HFFc6 (cell line): ENCODE data around the gene YWHAQ. TPM values are rescaled to one million over a fixed set of nuclear protein-coding genes. Genes with fewer than 3 reads are reported as not detected.
A peak's percentile ranks its signal among the peaks of the same experiment; 100 is the strongest.

Experiments
- DNase-seq: peaks from one replicate; pipeline ENCODE4 v3.0.0-alpha.2; 2018
- H3K27ac Mint-ChIP-seq: 2 replicates; pipeline ENCODE4 v1.8.0; 2020; ENCODE audit warnings: mild to moderate bottlenecking, mixed read lengths
- H3K27me3 Mint-ChIP-seq: 2 replicates; pipeline ENCODE4 v1.8.0; 2021; ENCODE audit warnings: mild to moderate bottlenecking, moderate library complexity, mixed read lengths; ENCODE audit not compliant: insufficient read depth
- H3K36me3 Mint-ChIP-seq: 2 replicates; pipeline ENCODE4 v1.8.0; 2021; ENCODE audit warnings: low read depth, mixed read lengths
- H3K4me1 Mint-ChIP-seq: 2 replicates; pipeline ENCODE4 v1.8.0; 2020; ENCODE audit warnings: low read depth, mixed read lengths
- H3K4me3 Mint-ChIP-seq: 2 replicates; pipeline ENCODE4 v1.8.0; 2020; ENCODE audit warnings: mild to moderate bottlenecking, moderate library complexity, mixed read lengths
- H3K9me3 Mint-ChIP-seq: 2 replicates; pipeline ENCODE4 v1.8.0; 2020; ENCODE audit warnings: mild to moderate bottlenecking, mixed read lengths
- total RNA-seq, 6 experiments: library from RNA; stranded (reverse); fragmentation: NEBNext Ultra II Directional; extraction: Animal tissue kit (Norgen Biotek cat#: 25700); gene quantifications; 2 replicates in 1 of 6; 3 replicates in 5 of 6; pipeline ENCODE4 v1.2.3, GENCODE V29; 2021
- TF ChIP-seq, protein P1 (sequence below): fragments of 200-600 bp; sonication (generic); IDR thresholded peaks from 2 replicates; pipeline ENCODE4 v1.5.0; 2021; ENCODE audit warnings: antibody characterized with exemption, mild to moderate bottlenecking

YWHAQ gene
- total RNA-seq, 6 experiments from 2014 or later = 461 to 607 (median 548) TPM

DNA sequence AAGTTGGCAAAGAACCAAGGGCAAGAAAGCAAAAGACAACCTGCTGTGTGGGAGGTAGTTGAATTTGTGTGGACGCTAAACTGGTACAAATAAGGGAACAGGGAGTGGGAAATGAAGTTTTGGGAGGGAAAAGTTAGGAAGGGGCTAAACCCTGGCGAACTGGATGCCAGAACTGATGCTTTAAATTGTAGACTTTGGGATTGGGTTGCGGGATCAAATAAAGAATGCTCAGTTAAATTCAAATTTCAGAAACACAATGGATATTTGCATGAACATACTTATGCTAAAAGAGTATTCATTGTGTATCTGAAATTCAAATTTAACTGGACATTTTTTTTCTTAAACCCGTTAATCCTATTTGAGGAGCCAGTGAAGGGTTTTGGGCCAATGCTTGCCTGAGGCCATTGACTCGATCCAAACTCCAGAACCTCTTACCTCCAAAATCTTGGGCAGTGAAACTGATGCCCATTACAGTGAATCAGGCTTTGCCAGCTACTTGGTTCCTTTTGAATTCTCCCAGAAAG lies 44.2 kb upstream of the YWHAQ start:
- Mint-ChIP-seq H3K36me3 (no peaks in the 10 kb centered on the region), H3K4me1 (peaks cover 30% of the 10 kb centered on the region), H3K4me3 (peak overlapping the region; percentile 84), H3K27me3 (no peaks in the 10 kb centered on the region; the same call in 1 of the 2 replicates), H3K9me3 (no peaks in the 10 kb centered on the region), H3K27ac (peak overlapping the region; percentile 94)
- DNase-seq = no peak
- TF ChIP-seq, protein P1, sequence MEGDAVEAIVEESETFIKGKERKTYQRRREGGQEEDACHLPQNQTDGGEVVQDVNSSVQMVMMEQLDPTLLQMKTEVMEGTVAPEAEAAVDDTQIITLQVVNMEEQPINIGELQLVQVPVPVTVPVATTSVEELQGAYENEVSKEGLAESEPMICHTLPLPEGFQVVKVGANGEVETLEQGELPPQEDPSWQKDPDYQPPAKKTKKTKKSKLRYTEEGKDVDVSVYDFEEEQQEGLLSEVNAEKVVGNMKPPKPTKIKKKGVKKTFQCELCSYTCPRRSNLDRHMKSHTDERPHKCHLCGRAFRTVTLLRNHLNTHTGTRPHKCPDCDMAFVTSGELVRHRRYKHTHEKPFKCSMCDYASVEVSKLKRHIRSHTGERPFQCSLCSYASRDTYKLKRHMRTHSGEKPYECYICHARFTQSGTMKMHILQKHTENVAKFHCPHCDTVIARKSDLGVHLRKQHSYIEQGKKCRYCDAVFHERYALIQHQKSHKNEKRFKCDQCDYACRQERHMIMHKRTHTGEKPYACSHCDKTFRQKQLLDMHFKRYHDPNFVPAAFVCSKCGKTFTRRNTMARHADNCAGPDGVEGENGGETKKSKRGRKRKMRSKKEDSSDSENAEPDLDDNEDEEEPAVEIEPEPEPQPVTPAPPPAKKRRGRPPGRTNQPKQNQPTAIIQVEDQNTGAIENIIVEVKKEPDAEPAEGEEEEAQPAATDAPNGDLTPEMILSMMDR = no peak

DNA sequence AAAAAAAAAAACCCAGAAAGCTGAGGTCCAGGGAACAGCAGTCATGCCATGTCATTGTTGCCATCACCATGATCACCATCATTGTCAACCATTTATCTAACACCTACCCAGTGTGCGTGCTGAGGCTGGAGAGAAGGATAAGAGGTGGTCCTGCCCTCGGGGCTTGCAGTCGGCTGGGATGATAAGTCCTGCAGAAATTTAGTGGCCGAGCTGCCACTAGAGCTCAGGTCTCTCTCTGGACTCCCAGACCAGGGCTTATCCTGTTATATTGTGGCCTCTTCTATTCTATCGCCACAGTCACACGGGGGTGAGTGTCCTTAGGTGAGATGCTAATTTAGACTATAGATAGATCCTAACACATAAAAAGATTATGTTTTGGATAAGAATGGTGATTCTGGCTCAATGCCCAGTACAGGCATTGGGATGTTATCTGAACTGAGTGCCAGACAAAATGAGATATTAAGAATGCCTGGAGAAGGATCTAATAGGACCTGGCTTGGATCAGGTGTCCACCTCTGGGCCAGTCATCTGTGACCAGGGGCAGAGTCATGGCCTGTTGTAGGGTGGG lies 43.2 kb upstream of the YWHAQ start:
- TF ChIP-seq, protein P1 = no peak
- Mint-ChIP-seq H3K4me3 (no peak overlapping the region), H3K27ac (peak overlapping the region; percentile 64), H3K9me3 (no peaks in the 10 kb centered on the region), H3K36me3 (no peaks in the 10 kb centered on the region), H3K27me3 (no peaks in the 10 kb centered on the region; the same call in 1 of the 2 replicates), H3K4me1 (peaks cover 30% of the 10 kb centered on the region)
- no peak for DNase-seq

DNA sequence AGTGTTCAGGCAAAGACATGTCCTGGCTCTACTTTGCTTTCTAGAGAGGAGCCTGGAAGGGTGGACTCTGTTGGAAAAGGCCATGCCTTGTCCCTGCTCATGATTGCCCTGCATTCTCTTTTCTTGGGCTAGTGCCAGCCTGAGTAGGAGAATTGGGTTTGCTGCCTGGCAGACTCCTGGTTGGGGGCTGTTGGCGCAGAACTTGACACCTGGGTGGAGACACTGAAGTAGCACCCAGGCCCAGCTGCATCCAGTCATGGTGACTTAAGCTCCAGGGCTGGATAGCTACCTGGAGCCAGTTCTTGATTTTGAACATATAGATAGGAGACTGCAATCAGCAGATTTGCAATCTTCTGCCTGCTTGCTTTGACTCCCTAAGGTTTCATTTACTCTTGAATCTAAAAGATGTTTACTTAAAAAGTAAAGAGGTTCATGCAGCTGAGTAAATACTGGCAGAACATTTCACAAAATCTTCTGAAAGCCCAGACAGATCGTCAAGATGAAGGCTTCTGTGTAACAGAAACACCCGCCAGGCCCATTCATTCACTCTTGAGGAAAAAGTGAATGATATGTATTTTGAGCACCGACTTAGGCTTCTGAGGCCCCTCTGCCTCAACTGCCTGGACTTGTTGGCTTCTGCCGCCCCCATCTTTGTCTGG lies 38.0 kb upstream of the YWHAQ start:
- DNase-seq = no peak
- H3K4me1 Mint-ChIP-seq = peaks cover 29% of the 10 kb centered on the region
- H3K27ac Mint-ChIP-seq = no peak overlapping the region
- H3K9me3 Mint-ChIP-seq = no peaks in the 10 kb centered on the region
- H3K27me3 Mint-ChIP-seq = no peaks in the 10 kb centered on the region; the same call in 1 of the 2 replicates
- no peak overlapping the region for H3K4me3 Mint-ChIP-seq
- TF ChIP-seq, protein P1 = no peak
- H3K36me3 Mint-ChIP-seq = no peaks in the 10 kb centered on the region

DNA sequence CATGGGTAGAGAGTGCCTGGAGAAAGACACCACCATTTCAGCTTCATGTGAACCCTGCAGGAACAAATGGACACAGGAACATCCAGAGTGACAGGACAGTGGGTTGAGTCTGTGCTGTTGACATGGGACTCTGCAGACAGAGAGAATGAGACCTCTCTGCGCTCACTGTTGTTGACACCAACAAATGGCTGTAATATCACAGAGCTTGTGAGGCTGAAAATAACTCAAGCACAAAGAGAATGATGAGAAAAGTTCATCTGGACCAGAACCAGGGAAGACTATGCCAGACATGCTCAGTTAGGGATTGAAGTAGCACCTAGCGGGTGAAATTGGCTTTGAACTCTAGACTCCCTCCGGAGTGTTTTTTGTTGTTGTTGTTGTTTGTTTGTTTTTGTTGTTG lies 37.0 kb upstream of the YWHAQ start:
- no peaks in the 10 kb centered on the region for H3K36me3 Mint-ChIP-seq
- H3K4me3 Mint-ChIP-seq = no peak overlapping the region
- H3K4me1 Mint-ChIP-seq = peaks cover 29% of the 10 kb centered on the region
- no peak for DNase-seq
- TF ChIP-seq, protein P1 = no peak
- H3K27me3 Mint-ChIP-seq = no peaks in the 10 kb centered on the region; the same call in 1 of the 2 replicates
- no peak overlapping the region for H3K27ac Mint-ChIP-seq
- H3K9me3 Mint-ChIP-seq = no peaks in the 10 kb centered on the region

DNA sequence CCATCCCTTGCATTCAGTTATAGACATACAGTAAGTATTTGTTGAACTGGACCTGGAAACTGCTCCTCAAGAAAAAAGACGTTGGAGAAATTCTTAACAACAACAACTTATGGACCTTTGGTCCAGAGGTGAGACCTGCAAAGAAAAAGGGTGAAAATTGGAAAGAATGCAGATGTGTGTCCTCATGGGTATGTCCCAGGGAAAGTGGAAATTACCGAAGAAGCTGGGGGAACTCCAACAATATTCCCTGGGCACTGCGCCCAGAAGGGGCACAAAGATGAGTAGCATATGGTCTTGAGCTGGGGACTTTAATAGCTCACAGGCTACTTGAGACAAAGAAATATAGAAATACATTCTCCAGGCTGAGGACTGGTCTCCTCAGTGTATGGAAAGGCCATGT lies 35.5 kb upstream of the YWHAQ start:
- no peaks in the 10 kb centered on the region for H3K9me3 Mint-ChIP-seq
- TF ChIP-seq, protein P1 = 0 out of 2 replicates have a peak, but pooled peaks have one; percentile 11
- no peaks in the 10 kb centered on the region for H3K36me3 Mint-ChIP-seq
- no peak for DNase-seq
- peaks cover 29% of the 10 kb centered on the region for H3K4me1 Mint-ChIP-seq
- peak overlapping the region; percentile 84 for H3K27ac Mint-ChIP-seq
- no peak overlapping the region for H3K4me3 Mint-ChIP-seq
- no peaks in the 10 kb centered on the region; the same call in 1 of the 2 replicates for H3K27me3 Mint-ChIP-seq
